ENCODE data around the gene ZXDC. TPM values are rescaled to one million over a fixed set of nuclear protein-coding genes. Genes with fewer than 3 reads are reported as not detected.

The ZXDC gene
- total RNA-seq, 1 experiment from 2014 or later, result 28.3 TPM

- no peak overlapping the region for H3K4ac ChIP-seq (ENCODE audit: low read depth, low read length)
- TF ChIP-seq CTCF (conservative IDR thresholded peaks at IDR 0.05), result no peak
- peaks cover 13% of the 10 kb centered on the region for H3K23me2 ChIP-seq (ENCODE audit: insufficient read length, low read depth, low read length, poor library complexity, severe bottlenecking)
- no peak overlapping the region for H2BK12ac ChIP-seq (ENCODE audit: insufficient read length, low read depth, low read length)
- no peak overlapping the region for H2BK15ac ChIP-seq (ENCODE audit: low read depth, low read length)
- H3K4me2 ChIP-seq (ENCODE audit: insufficient read depth, insufficient read length, low read length), result no peak overlapping the region
- no peak overlapping the region for H3T11ph ChIP-seq (ENCODE audit: low read length)
- H4K20me1 ChIP-seq (ENCODE audit: control insufficient read depth, insufficient read depth, insufficient read length), result no peaks in the 10 kb centered on the region
- no peaks in the 10 kb centered on the region for H3K27me3 ChIP-seq (ENCODE audit: insufficient read depth, low read length)
- Mint-ChIP-seq H3K36me3 (ENCODE audit: insufficient read depth in 1 of 3, low read depth in 3 of 3) (peaks cover under 1 to 1% (median 1%) of the 10 kb centered on the region in 3 experiments; a peak in 6 of 7 replicates), H3K9me3 (no peaks in the 10 kb centered on the region; a peak in 1 of 5 replicates), H3K27ac (no peak overlapping the region), H3K27me3 (ENCODE audit: low read depth) (peaks cover 2% of the 10 kb centered on the region), H3K4me3 (no peak overlapping the region), H3K4me1 (peaks cover 16 to 26% of the 10 kb centered on the region in 2 experiments)
- DNase-seq, result no peak
- no peak overlapping the region for H4K5ac ChIP-seq (ENCODE audit: insufficient read length, low read depth, low read length)
- H3K9ac ChIP-seq (ENCODE audit: extremely low read depth, insufficient read length, low read length), result no peak overlapping the region
- H3K56ac ChIP-seq (ENCODE audit: insufficient read length, low read depth, low read length), result no peak overlapping the region
- H3K9me3 ChIP-seq (ENCODE audit: control insufficient read depth, low read depth, low read length), result no peaks in the 10 kb centered on the region
- H4K8ac ChIP-seq (replicated peaks; ENCODE audit: insufficient read length, low read depth, low read length), result no peak overlapping the region
- no peak overlapping the region for H3K27ac ChIP-seq (ENCODE audit: insufficient read length, low read depth, low read length)
- no CpG with 5 or more reads among the region's 14 CpGs for WGBS (ENCODE audit: extremely low coverage, insufficient read length, low lambda C conversion rate)
- no peak overlapping the region for H3K23ac ChIP-seq (ENCODE audit: insufficient read length, low read depth, low read length)
- no peak overlapping the region for H3K14ac ChIP-seq (ENCODE audit: insufficient read depth, low read length)
- H2BK5ac ChIP-seq (ENCODE audit: insufficient read length, low read length), result no peak overlapping the region
- no peak overlapping the region for H4K91ac ChIP-seq (ENCODE audit: insufficient read length, low read depth, low read length)
- peaks cover 4% of the 10 kb centered on the region; the same call in 1 of the 2 replicates for H3K79me2 ChIP-seq (ENCODE audit: insufficient read depth, low read length)
- no peak overlapping the region for H2AK5ac ChIP-seq (ENCODE audit: insufficient read length, low read length)
- H2BK20ac ChIP-seq (ENCODE audit: low read depth, low read length, poor library complexity, severe bottlenecking), result no peak overlapping the region
- no peaks in the 10 kb centered on the region for H3K79me1 ChIP-seq (ENCODE audit: insufficient read depth, low read depth, low read length, poor library complexity, severe bottlenecking)
- no peak overlapping the region for H2AFZ ChIP-seq (ENCODE audit: low read length)
- no peak overlapping the region for H3K18ac ChIP-seq (ENCODE audit: insufficient read length, low read depth, low read length)
- H3K4me1 ChIP-seq (ENCODE audit: insufficient read depth, low read length), result peaks cover 4% of the 10 kb centered on the region; the same call in 1 of the 2 replicates
- H2BK120ac ChIP-seq (ENCODE audit: low read depth, low read length, poor library complexity, severe bottlenecking), result no peak overlapping the region
Observed at GRCh38 chr3:126478581-126479310, 3.1 kb upstream of the ZXDC start.
